Measurements from ENCODE around the gene S100Z.

- TF ChIP-seq POLR2A (IDR thresholded peaks at IDR 0.05; ENCODE audit: low read length) = no peak
- TF ChIP-seq CEBPB (IDR thresholded peaks at IDR 0.05) = no peak
- TF ChIP-seq CTCF (IDR thresholded peaks at IDR 0.05) = no peak
- no peak for TF ChIP-seq EHMT2 (IDR thresholded peaks at IDR 0.05; ENCODE audit: low read depth)
- no peak for TF ChIP-seq MAZ (IDR thresholded peaks at IDR 0.05; ENCODE audit: borderline replicate concordance, low read depth, low read length)
- TF ChIP-seq EP300 (IDR thresholded peaks at IDR 0.05) = no peak
- TF ChIP-seq, protein P1, sequence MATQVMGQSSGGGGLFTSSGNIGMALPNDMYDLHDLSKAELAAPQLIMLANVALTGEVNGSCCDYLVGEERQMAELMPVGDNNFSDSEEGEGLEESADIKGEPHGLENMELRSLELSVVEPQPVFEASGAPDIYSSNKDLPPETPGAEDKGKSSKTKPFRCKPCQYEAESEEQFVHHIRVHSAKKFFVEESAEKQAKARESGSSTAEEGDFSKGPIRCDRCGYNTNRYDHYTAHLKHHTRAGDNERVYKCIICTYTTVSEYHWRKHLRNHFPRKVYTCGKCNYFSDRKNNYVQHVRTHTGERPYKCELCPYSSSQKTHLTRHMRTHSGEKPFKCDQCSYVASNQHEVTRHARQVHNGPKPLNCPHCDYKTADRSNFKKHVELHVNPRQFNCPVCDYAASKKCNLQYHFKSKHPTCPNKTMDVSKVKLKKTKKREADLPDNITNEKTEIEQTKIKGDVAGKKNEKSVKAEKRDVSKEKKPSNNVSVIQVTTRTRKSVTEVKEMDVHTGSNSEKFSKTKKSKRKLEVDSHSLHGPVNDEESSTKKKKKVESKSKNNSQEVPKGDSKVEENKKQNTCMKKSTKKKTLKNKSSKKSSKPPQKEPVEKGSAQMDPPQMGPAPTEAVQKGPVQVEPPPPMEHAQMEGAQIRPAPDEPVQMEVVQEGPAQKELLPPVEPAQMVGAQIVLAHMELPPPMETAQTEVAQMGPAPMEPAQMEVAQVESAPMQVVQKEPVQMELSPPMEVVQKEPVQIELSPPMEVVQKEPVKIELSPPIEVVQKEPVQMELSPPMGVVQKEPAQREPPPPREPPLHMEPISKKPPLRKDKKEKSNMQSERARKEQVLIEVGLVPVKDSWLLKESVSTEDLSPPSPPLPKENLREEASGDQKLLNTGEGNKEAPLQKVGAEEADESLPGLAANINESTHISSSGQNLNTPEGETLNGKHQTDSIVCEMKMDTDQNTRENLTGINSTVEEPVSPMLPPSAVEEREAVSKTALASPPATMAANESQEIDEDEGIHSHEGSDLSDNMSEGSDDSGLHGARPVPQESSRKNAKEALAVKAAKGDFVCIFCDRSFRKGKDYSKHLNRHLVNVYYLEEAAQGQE (IDR thresholded peaks at IDR 0.05) = no peak
- no peak for TF ChIP-seq E2F6 (IDR thresholded peaks at IDR 0.05; ENCODE audit: borderline replicate concordance, low read depth)
- TF ChIP-seq HOXB13 (CRISPR knock-in tag; IDR thresholded peaks at IDR 0.05; ENCODE audit: low read depth) = no peak
Observed at GRCh38 chr5:76816110-76816831, 33.5 kb upstream of the S100Z start.

All from A549 (cell line).